NCI-H510A (cell line): Measurements from ENCODE around the gene RPL13A.
A peak's percentile ranks its signal among the peaks of the same experiment; 100 is the strongest.
"Not testable (repeated sequence)": the region's sequence is repeated elsewhere in the genome, so short reads cannot be mapped to it uniquely, and the experiment has no call there.

Experiments
- DNase-seq: peaks from one replicate; lab custom pipeline; 2025; lab: John Stamatoyannopoulos, UW

Gene RPL13A

DNA sequence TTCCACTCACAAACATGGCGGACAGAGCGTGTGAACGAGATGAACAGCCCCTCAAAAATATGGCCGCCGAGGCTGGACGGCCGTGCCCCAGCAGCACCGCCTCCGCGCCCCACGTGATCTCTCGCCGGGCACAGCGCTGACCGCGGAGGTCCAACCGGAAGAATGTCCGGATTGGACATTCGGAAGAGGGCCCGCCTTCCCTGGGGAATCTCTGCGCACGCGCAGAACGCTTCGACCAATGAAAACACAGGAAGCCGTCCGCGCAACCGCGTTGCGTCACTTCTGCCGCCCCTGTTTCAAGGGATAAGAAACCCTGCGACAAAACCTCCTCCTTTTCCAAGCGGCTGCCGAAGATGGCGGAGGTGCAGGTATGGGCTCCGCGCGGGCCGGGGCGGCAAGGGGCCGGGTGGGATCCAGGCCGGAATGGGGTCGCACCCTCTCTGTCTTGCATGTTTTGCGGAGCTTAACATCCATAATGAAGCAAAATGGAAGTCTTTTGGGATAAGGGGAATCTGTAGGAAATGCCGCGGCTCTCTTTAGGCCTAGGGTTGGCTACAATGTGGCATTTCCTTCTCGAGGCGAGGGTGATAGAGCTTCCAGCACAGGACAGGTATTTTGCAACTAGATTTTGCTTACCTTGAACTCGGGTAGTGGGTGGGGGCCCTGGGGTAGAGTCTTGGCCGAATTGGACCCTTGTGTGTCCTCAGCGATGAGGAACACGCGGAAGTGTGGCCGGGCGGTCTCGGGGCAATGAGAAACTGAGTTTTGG is at the start of gene RPL13A:
Gene RPL13A, plus strand, starts transcription at position 332 of the 769 bp plus-strand sequence. Its CDS starts 22 bp downstream, at position 354.
- DNase-seq, result peak; percentile 96

DNA sequence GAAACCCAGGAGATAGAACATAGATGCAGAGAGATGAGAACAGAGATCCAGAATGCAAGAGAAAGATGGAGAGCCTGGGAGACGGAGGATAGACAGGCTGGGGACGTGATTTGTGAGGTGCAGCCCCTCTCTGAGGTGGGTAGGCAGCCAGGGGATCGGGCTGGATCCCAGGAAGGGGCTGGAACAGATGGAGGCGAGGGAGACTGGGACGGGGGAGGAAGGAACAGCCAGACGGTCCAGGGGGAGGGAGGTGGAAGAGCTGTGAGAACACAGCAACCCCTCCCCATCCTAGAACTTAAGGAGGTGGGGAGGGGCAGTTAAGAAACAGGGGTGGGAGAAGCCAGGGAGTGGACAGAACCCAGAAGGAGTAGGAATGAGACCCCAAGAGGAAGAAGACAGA is 49.1 kb upstream of the RPL13A start:
- DNase-seq, result no peak

DNA sequence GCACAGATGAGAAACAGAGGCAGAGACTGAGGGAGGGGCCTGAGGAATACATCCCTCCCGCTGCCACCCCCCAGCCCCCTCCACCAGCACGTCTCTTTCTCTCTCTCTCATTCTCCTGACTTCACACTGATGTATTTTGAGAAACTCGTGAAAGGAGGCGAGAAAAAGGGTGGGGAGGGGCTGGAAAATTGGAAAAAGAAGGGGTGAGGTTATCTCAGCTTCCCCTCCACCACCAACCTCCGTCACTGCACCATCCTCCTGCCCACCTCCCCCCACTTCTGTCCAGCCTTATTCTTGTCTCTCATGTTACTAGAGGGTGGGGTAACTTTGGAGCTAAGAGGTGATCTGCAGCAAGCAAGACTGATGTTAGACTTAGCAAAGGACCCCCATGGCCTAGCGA is 47.6 kb upstream of the RPL13A start:
- DNase-seq, result no peak

DNA sequence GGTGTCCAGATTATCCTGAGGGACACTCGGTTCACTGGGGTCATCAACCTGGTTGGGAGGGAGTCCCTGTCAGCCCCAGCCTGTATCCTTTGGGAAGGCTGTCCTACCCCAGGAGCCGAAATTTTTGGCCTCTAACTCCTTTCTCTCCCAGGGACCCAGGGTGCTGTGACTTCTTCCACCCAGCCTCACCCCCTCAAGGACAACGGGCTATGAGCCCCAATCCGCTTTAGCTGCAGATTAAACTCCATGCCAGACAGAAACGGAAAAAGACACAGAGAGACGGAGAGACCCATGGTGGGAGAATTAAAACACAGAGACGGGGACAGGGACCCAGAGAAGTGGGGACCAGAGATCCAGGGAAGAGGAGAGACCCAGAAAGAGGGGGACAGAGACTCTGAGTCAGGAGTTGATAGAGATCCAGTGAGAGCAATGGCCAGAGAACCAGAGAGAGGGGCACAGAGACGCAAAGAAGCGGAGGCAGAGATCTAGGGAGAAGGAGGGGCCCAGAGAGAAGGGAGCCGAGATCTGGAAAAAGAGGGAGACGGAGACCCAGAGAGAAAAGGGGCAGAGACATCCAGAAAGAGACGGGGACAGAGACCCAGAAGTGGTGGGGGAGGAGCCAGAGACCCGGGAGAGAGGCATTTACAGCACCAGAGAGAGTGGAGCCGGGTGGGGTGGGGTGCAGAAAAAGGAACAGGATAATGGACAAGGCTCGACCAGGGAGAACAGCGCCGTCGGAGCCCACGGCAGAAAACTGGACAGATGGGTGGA is 46.8 kb upstream of the RPL13A start:
- no peak for DNase-seq

DNA sequence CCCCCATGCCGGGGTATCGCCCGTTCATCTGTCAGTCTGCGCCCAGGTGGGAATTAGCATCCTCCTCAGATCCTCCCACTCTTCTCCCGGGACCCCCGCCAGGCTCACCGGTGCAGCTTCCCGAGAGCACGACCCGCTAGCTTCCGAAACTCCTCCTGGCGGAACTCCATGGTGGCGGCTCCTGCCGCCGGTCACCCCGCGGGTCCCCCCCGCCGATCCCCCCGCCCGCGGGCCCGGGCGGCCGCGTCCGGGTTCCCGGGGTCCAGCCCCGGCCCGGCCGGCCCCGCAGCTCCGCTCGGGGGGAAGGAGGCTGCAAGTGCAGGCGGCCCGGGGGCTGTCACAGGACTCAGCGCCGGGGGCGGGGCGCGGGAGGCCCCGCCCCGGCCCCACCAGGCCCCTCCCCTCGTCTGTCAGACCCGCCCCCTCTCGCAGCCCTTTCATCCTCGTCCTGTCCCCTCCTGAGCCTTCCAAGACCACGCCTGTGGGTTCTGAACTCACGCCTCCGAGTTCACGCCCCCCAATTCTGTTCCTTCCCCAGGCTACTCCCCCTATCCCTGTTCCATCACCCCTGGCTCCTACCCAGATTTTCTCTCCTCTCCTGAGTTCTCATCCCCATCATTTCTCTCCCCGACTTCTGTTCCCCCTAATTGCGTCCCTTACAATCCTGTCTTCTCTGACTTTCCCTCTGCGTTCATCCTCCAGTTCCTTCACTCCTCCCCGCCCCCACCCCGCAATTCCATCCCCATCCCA is 46.0 kb upstream of the RPL13A start, which contains the start of gene SLC17A7:
Gene SLC17A7, minus strand, starts transcription at position 318 of the 750 bp plus-strand sequence. Its CDS starts 148 bp downstream, at position 170.
- DNase-seq, result no peak

DNA sequence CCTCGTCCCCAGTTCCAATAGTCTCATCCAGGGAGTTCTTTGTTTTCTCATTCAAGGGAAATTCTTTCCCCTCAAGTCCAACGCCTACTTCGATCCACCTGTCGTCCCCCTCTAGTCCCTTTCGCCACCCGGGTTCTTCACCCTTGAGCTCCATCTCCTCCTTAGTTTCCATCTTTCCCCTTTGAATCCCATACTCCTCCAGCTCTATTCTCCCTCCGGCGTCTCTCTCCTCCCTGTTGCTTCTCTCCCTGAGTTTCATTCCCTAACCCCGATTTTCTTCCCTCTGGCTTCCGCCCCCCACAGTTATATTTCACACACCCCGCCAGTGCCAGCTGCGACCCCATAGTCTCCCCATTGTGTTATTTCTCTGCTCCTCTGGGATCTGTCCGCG is 45.5 kb upstream of the RPL13A start:
- DNase-seq, result no peak

DNA sequence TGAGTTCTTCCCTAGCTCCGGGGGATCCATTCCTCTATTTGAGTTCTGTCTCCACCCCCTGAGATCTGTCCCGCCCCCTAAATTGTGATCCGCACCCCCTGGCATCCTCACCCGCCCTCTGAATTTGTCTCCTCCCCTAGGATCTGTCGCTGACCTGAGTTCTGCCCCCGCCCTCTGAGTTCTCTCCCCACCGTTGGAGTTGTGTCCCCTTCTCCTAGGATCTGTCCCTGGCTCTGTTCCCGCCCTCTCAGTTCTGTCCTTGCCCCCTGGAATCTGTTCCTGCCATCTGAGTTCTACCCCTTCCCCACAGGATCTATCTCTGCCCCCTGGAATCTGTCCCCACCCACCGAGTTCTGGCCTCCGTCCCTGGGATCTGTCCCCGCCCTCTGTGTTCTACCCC is 45.1 kb upstream of the RPL13A start:
- DNase-seq, result no peak

DNA sequence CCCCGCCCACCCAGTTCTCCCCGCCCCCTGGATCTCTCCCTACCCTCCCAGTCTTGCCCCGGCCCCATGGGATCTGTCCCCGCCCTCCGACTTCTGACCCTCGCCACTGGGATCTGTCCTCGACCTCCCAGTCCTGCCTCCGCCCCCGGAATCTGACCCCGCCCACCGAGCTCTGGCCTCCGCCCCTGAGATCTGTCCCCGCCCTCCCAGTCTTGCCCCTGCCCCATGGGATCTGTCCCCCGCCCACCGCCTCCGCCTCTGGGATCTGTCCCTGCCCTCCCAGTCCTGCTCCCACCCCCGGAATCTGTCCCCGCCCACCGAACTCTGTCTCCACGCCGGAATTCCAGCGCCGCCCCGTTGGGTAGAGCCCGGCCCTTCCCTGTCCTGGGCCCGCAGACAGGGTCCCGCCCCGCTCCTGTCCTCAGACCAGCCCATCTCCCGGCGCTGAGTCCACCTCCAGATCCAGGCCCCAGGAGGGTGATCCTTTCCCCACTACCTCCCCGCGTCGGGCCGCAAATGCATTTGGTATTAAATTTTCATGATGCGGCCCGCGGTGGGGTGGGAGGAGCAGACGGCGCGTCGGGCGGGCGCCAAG is 44.5 kb upstream of the RPL13A start:
- peak; percentile 40 for DNase-seq

DNA sequence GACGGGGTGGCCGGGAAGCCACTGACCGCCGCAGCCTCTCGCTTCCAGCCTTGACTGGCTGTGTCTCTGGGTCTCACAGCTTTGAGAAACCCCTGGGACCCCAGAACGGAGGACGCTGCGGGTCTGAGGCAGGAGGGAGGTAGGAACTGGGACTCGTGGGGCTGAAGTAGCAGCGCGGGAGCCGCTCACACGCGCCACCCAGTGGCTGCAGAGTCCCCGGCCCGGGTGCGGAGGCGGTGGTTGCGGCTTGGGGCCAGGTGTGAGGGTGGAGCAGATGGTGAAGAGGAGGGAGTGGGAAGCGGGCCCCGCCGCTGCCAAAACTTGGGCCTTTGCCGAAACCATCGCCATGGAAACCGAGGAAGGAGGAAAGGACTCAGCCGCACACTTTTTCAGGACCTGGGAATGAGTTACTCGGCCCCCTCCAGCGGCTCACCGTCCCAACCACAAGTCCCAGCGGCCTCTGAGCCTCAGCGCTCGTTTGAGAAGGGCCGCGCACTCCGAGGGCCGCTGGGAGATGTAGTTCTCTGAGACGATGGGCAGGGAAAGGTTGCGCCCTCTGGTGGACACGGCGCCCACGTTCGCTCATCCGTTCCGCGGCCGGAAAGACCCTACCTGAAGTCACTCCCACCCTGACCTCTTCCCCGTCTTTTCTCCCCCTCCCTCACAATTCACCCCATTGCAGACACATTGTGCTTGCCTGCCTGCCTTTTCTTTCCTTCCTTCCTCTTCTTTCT is 43.9 kb upstream of the RPL13A start:
- DNase-seq, result peak; percentile 88

DNA sequence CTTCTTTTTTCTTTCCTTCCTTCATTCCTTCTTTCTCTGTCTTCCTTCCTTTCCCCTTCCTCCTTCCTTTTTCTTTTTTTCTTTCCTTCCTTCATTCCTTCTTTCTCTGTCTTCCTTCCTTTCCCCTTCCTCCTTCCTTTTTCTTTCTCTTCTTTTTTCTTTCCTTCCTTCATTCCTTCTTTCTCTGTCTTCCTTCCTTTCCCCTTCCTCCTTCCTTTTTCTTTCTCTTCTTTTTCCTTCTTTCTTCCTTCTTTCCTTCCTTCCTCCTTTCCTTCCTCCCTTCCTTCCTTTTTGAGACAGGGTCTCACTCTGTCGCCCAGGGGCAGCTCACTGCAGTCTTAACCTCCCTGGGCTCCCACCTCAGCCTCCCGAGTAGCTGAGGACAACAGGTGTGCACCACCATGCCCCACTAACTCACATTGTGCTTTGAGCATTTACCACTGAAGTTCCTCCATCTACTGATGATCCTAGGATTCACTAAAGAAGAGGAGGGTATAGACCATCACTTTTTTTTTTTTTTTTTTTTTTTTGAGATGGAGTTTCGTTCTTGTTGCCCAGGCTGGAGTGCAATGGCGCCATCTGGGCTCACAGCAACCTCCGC is 43.2 kb upstream of the RPL13A start:
- DNase-seq, result not testable (repeated sequence)

DNA sequence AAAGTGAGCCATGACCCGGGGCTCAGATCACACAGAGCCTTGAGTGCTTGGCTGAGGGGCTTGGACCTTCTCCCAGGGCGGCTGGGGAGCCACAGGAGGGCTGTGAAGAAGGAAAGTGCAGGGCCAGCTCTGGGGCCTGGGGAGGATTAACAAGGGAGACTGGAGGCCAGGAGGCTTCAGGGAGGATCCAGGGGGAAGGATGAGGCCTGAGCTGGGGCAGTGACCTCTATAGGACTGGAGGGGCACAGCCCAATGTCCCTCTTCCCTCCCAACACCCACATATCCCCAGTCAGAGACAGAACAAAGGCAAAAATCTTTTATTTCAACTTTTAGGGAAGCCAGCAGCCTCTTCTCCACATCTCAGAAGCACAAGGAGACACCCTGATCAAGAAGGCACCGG is 41.4 kb upstream of the RPL13A start:
- DNase-seq, result no peak

DNA sequence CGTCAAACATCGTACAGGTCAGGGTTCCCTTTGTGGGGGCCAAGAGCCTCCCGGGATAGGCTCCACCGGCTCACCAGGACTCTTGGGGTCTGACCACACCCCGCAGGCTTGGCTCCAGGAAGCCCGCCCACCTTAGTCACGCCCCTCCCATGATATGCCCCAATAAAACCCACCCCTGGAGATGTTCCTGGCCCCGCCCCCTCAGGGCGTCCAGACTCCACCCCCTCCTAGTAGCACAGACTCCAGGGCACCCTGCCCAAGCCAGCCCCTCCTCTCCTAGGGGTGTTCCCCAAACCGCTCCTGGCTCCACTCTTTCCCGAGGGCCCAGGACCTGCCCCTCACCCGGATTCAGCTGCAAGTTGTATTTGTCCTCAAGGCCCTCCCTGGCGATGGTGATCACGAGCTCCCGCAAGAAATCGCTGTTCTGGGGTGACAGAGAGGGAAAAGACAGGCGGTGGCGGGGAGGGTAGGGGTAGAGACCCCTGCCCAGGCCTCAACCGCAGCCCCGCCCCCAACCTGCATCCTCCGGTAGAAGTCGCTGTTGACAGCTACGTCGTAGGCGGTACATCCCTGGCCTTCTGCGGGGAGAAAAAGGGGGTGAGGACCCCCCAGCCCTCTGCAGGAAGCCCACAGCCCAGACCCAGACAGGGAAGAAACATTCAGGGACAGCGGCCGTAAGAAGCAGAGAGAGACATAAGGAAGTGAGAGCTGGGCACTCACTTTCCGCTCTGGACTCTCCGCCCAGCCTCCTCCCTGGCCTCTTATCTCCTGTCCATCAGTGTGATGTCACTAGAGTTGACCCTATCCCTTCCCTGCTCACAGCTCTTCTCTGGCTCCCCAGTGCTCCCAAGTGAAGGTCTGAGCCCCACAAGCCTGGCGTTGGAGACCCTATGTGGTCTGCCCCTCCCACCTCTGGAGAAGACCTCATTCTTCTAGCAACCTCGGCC is 39.6 kb upstream of the RPL13A start:
- no peak for DNase-seq

DNA sequence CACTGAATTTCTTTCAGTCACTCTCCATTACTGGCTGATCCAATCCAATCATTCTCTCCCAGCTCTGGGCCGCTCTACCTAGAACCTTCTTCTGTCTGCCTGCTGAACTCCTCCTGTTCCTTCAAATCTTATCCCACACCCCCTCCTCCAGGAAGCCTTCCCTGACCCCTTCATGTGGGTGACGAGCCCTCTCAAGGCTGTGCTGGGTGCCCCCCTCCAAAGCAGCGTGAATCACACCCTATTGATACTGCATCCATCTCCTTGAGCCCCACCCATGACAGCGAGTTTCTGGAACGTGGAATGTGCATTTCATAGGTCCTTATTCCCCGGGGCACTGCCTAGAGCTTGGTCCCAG is 39.0 kb upstream of the RPL13A start:
- no peak for DNase-seq

DNA sequence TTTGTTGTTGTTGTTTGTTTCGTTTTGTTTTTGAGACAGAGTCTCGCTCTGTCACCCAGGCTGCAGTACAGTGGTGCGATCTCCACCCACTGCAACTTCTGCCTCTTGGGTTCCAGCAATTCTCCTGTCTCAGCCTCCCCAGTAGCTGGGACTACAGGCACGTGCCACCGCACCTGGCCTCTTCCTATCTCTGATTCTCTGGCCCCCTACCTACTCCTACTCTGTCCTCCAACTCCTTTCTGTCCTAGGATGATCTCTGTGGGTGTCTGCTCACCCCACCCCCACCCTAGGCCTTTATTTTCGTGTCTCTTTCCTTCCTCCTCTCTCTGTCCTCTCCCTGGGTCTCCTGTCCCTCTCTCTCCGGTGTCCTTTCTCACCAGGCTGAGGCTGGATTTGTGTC is 37.0 kb upstream of the RPL13A start:
- DNase-seq, result no peak

DNA sequence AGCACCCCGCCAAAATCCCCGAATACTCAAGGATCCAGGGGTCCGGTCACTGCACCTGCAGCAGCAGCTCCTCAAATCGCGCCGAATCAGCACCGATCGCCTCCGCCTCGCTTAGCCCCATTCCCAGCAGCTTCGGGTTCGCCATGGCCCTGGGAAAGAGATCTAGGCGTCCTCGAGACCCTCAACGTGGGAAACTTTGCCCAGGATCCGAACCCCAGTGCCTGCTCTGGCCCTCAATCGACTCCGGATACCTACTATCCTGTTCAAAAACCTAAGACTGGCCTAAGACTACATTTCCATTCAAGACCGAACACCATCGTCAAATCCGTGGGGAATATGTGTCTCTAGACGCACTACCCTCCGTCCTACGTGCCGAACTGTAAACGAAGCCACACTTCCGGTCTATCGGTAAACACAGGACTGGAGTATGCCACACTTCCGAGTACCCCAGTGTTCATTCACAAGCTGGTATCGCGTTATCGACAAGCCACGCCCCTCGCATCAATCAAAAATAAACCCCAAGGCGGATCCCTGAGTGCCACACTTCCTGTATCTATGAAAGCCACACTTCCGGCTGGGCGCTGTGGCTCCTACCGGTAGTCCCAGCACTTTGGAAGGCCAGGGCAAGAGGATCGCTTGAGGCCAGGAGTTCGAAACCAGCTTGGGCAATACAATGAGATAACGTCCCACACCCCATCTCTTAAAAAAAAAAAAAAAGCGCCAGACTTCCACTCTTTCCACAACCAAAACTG is 35.8 kb upstream of the RPL13A start, which contains the start of gene PIH1D1:
Gene PIH1D1, minus strand, starts transcription at position 385 of the 752 bp plus-strand sequence. Its CDS starts 240 bp downstream, at position 145.
- peak; percentile 97 for DNase-seq

DNA sequence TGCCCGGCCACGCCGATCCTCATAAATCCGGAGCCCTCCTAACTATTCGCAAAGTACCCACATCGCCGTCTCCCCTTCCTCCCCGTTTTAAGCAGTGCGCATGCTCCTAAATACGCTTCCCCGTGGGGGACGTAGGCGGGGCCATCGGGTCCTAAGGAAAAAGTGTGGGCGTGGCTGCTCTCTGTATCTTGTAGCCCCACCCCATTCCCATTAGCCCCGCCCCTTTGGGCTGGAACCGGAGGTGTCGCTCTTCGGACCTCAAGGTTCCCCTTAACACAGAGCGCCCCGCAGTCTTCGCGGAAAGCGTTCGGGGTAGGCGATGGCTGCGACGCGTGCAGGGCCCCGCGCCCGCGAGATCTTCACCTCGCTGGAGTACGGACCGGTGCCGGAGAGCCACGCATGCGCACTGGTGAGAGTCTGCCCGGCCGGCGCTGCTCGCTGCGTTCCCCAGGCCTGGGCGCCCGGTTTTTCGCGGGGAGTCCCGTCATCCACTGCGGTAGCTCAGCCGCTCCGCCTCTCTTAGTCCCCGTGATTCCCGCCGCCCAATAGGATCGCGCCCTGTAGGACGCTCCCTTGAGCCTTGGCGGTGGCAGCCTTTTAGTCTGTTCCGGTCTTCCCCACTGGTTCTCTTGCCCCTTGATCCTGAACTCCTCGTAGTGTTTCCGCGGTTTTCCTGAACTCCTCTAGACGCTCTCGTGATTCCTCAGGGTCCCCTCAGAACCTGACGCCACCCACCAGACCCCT is 34.2 kb upstream of the RPL13A start, which contains the start of gene ALDH16A1:
Gene ALDH16A1, plus strand, starts transcription at position 213 of the 744 bp plus-strand sequence. Its CDS starts 107 bp downstream, at position 320.
- DNase-seq, result peak; percentile 95

DNA sequence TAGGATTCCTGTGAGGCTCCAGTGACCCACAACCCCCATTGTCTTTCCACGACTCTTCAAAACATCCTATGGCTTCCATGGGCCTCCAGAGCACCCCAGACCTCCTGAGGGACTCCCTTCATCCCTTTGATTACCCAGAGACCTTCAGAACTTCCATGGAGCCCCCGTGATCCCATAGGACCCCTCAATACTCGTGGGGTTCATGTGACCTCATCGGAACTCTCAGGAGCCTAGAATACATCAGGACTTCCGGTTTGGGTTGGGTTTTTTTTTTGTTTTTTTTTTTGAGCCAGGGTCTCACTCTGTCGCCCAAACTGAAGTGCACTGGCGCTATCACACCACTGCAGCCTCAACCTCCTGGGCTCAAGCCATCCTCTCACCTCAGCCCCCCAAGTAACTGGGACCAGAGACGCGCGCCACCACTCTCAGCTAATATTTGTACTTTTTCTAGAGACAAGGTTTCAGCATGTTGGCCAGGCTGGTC is 33.6 kb upstream of the RPL13A start:
- no peak for DNase-seq

DNA sequence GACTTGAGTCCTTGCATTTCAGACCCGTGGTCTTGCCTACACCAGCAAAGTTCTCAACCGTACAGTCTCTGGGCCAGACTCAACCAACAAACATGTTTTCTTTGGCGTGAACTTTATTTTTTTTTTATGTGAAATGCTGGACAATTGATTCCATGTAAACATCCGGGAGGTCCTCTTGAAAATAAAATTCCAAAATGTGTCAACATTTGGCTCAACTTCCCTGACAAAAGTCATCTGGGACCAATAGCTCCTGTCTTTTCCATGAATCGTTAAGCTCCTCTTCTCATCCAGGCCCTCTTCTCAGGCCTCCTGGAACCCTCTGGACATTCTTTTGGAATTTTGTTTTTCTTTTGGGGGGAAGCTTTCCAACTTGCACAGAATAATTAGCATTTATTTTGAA is 31.6 kb upstream of the RPL13A start:
- no peak for DNase-seq
